HG03025 (cell line): Measurements from ENCODE around the gene PADI6.
"Not testable (repeated sequence)": the region's sequence is repeated elsewhere in the genome, so short reads cannot be mapped to it uniquely, and the experiment has no call there.

Experiments
- ATAC-seq: cut with Tn5 transposase; IDR thresholded peaks from one replicate; pipeline ENCODE4 v1.9.1; 2021; ENCODE audit warnings: mild to moderate bottlenecking, moderate library complexity; ENCODE audit not compliant: unreplicated experiment, low FRiP score

Gene PADI6

DNA sequence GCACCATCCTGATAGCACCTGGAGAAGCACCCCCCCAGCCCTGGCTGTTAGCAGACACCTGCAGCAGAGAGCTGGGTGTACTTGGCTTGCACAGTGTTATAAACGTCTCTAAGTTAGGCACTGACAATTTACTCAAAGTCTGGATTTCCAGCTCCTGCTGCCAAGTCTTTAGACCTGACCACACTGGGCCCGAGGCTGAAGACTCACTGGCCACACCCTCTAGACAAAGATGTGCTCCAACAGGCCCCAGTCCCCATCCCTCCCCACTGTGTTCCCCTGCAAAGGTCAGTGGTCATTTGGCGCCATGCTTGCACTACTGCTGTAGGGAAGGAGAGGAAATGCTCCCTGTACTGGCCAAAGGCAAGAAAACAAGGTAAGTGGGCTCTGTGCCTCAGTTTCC, 31.1 kb downstream of the PADI6 start:
- ATAC-seq: no peak

GRCh38 chr1:17404034-17404684, 32.2 kb downstream of the PADI6 start:
- no peak for ATAC-seq

DNA sequence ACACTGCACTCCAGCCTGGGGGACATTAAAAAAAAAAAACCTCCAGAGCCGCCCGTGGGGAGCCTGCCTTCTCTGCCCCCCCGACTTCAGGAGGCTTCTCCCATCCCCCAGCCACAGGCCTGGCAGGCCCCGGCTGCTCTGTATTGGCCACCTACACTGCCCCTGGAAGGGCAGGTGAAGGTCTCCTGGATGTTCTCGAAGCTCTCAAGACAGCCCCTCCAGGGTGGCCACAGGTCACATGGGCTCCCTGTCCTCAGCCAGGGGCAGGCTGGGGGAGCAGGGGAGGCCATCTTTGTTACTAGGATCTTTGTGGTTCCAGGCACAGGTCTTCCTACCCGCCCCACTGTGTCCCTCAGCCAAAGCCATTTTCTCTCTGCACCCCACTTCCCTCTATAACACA, 32.8 kb downstream of the PADI6 start:
- ATAC-seq: no peak

DNA sequence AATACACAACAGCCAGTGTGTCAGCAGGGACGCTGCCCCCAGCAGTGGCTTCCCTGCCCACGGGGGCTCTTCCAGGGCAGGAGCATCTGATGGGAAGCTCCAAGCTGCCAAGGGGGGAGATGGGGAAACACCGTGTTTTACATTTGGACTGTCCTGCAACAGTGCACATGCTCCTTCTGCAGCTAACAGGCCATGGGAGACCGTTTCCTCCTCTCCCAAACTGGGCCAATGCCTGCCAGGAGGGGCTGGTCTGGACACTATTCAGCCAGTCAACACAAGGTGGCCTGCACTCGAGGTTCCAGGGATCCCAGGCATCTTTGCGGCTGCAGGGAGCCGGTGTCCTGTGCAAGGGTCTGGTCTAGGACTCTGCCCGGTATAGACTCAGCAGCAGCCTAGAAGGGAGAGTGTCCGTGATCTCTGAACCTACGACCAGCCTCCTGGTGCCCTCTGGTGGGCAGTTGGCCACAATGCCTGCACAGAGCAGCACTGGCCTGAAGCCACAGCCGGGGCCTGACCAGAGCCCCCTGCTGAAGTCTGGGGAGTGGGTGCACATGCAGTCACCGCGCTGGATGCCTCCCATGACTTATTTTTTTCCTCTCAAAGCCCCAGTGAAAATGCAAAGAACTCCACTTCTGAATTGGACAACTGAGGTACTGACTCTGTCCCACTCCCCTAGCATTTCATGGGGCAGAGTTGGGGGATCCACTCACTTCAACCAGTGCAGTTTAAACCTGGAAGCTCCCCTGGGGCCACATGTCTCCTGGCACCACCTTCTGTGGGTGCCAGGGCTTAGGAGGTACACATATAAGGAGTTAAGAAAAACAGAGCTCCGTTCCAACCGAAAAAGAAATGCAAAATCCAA, 34.1 kb downstream of the PADI6 start:
- ATAC-seq: no peak

- not testable (repeated sequence) for ATAC-seq
These were observed 34.9 kb downstream of the PADI6 start for GRCh38 chr1:17406760-17407475.

GRCh38 chr1:17407786-17408514, 36.0 kb downstream of the PADI6 start:
- not testable (repeated sequence) for ATAC-seq

- ATAC-seq: no peak
These were observed 37.4 kb downstream of the PADI6 start for GRCh38 chr1:17409391-17409811.

DNA sequence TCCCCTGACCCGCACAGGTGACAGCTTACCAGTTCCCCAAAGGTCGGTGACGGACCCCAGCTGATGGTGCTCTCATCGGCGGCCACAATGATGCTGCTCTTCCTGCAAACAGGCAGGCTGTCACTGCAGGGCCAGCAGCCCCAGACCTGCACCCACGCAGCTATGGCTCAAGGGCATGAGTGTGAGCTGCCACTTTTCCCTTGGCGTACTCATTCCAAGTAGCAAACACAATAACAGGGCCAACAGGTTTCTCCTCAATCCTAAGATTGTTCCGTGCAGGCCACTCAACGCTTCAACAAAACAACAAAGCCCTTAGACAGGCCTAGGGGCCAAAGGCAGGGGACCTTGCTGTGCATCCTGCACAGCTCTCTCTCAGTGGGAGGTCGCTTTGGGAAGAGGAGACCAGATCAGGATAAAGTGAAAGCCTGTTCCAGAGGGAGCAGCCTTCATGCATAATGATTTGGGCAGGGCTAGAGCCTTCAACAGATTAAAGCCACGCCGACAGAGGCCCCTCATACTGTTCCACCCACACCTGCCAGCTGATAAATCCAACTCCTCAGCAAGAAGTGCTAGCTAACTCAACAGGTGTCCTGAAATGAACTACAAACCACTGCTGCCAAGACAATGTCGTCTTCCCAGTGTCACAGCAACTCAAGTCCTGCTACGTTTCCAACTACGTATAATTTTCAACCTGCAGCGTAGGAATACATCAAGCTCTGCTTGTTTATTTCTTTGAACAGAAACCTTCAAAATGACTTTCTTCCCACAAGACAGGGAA, 40.3 kb downstream of the PADI6 start:
- no peak for ATAC-seq

- ATAC-seq: no peak
These were observed 42.0 kb downstream of the PADI6 start for GRCh38 chr1:17414022-17414421.

- ATAC-seq: no peak
These were observed 44.4 kb downstream of the PADI6 start for GRCh38 chr1:17416389-17416788.

GRCh38 chr1:17419626-17420328, 47.8 kb downstream of the PADI6 start:
- no peak for ATAC-seq

DNA sequence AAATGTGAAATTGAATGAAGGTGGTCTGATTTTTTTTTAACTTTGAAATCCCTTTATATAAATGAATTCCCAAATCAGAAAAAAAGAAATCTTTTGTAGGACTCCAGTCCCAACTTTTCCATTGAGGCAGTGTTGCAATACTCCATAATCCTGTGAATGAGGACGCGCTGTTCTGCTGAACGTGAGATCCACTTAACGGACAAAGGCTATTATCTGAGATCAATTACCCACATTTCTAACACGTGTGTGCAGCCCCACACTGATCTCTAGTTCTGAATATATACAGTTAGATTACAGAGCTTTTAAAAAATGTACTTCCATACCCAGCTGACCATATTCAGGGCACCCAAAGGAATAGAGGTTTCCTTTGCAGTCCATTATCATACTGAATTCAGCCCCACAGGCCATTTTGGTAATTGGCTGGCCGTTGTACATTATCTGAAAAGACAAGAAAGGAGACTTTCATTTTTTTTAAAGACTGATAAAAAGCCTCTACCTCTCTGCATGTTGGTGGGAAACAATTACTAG, 48.5 kb downstream of the PADI6 start:
- ATAC-seq: no peak

- no peak for ATAC-seq
These were observed 50.5 kb downstream of the PADI6 start for GRCh38 chr1:17422461-17422860.

DNA sequence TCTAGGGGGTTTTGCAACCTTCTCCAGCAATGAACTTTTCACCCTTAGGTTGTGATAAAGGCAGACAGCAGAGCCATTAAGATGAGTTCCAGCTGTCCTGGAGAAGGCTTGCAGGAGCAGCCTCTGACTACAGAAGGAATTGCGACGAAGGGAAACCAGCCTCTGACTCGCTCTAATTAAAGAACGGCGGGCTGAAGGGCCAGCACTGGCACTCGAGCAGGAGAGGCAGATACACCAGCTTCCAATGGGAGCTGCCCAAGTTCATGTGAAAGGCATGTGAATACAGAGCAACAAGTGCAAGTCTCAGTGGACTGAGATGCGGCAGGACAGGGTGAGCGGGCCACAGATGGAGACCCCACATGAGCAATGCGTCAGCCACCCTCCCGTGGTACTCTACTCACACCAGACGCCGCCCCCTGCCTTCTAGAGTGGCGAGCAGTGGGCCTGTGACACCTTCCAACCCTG, 51.8 kb downstream of the PADI6 start:
- no peak for ATAC-seq

GRCh38 chr1:17425806-17426600, 54.0 kb downstream of the PADI6 start:
- no peak for ATAC-seq

DNA sequence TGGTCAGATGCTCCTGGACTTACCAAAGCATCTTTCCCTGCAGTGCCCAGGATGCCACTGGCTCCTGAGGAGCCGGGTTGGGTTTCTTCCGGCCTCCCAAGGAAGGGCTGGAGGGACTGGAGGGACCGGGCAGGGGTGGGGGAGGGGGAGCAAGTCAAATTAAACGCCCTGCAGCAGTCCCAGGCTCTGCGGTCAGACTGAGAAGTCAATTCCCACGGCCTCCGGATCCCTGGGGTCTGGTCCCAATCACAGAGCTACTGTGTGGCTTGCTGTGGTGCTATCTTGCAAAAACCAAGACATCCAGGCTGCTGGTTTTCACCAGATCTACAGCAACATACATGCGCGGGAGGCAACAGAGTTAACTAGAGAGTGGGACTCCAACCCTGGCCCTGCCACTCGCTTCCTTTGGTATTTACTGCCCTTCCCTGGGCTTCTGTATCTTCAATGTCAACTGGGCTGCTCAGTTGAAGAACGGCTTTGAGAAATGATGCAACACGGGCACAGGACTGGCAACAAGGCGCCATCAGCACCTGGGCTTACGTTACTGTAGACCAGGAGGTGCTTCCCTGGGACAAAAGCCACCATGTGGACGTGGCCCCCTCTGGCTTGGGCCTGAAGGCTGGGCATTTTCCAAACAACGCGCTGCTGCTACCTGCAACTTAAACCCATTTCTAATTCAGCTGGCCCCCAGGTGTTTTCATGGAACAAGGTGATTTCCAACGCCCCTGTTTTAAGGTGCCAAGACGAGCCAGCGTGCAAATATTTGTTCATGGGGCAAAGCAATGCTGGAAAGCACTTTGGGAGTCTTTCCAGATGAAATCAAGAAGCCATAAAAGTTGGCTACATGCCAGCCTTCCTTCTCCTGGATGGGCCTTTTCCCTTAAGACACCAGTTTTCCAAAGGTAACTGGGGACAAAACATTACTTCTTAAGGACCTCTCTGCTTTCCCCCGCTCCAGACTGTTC, 56.0 kb downstream of the PADI6 start:
- no peak for ATAC-seq

DNA sequence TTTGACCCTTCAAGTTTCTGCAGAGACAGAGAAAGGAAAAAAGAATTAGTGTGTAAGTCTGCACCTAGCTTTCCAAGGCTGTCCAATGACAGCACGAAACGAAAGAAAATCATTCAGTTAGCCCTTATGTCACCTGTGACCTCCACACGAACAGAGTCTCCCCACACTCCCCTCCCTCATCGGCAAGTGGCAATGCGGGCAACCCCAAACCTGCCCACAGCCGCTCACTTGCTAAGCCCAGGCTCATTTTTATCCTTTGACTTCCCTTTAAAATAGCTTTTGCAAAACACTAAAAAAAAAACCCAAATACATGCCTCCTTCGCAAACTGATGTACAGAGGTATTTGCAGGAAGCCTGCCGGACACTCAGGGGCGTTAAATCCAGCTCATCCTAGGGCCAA, 57.2 kb downstream of the PADI6 start:
- ATAC-seq: no peak
